ENCODE data around the gene ARID1B. TPM values are rescaled to one million over a fixed set of nuclear protein-coding genes. Genes with fewer than 3 reads are reported as not detected.

The ARID1B gene
- total and polyA plus RNA-seq, 10 donors: 17.7 to 223 (median 141) TPM

- TF ChIP-seq POLR2A (IDR thresholded peaks at IDR 0.05) (no peak), CTCF (IDR thresholded peaks at IDR 0.05 in 8 of 11, conservative IDR thresholded peaks at IDR 0.05 in 3 of 11) (no peak), POLR2AphosphoS5 (IDR thresholded peaks at IDR 0.05) (no peak)
- intact Hi-C loops (cut with DNase I; ENCODE audit: low total_unique reads): no loop called here
- Histone ChIP-seq H3K9me3 (no peaks in the 10 kb centered on the region), H3K27ac (no peak overlapping the region), H3K36me3 (peaks cover 0 to 36% (median 2%) of the 10 kb centered on the region in 6 donors), H3K4me3 (no peak overlapping the region), H3K4me1 (peaks cover 0 to 24% (median 0%) of the 10 kb centered on the region in 6 donors), H3K27me3 (replicated peaks in 1 of 7) (no peaks in the 10 kb centered on the region)
- WGBS, 5 donors: 74 to 85% (median 82%) methylated on average over 6 of the region's 6 CpGs
- DNase-seq: no peak
These were observed 330.9 kb downstream of the ARID1B start for GRCh38 chr6:157107915-157108651.

GRCh38 chr6:157108923-157109322 lies 331.7 kb downstream of the ARID1B start:
- intact Hi-C loops (cut with DNase I; ENCODE audit: low total_unique reads): no loop called here

GRCh38 chr6:157110607-157111006 lies 333.4 kb downstream of the ARID1B start:
- Histone ChIP-seq H3K4me1 (peaks cover 0 to 12% (median 0%) of the 10 kb centered on the region in 6 donors), H3K27ac (no peak overlapping the region), H3K36me3 (peaks cover 0 to 54% (median 2%) of the 10 kb centered on the region in 6 donors), H3K4me3 (no peak overlapping the region), H3K9me3 (no peaks in the 10 kb centered on the region), H3K27me3 (replicated peaks in 1 of 7) (no peaks in the 10 kb centered on the region)
- no peak for DNase-seq
- intact Hi-C loops (cut with DNase I; ENCODE audit: low total_unique reads): no loop called here
- TF ChIP-seq CTCF (IDR thresholded peaks at IDR 0.05 in 8 of 11, conservative IDR thresholded peaks at IDR 0.05 in 3 of 11) (no peak), POLR2A (IDR thresholded peaks at IDR 0.05) (no peak), POLR2AphosphoS5 (IDR thresholded peaks at IDR 0.05) (no peak)
- 94 to 98% (median 94%) methylated on average over 5 of the region's 5 CpGs for WGBS, 5 donors

More at GRCh38 chr6:157108923-157109322, 331.7 kb downstream of the ARID1B start:
- H3K4me3 ChIP-seq: no peak overlapping the region
- TF ChIP-seq CTCF (IDR thresholded peaks at IDR 0.05 in 8 of 11, conservative IDR thresholded peaks at IDR 0.05 in 3 of 11): no peak
- TF ChIP-seq POLR2AphosphoS5 (IDR thresholded peaks at IDR 0.05): no peak
- TF ChIP-seq POLR2A (IDR thresholded peaks at IDR 0.05): no peak
- WGBS, 5 donors: 93 to 98% (median 96%) methylated on average over 7 of the region's 7 CpGs
- H3K4me1 ChIP-seq: peaks cover 0 to 24% (median 0%) of the 10 kb centered on the region in 6 donors
- no peaks in the 10 kb centered on the region for H3K9me3 ChIP-seq
- H3K36me3 ChIP-seq: peaks cover 0 to 41% (median 2%) of the 10 kb centered on the region in 6 donors
- H3K27me3 ChIP-seq (replicated peaks in 1 of 7): no peaks in the 10 kb centered on the region
- no peak overlapping the region for H3K27ac ChIP-seq
- DNase-seq: no peak

GRCh38 chr6:157113389-157113788 lies 336.2 kb downstream of the ARID1B start:
- TF ChIP-seq POLR2AphosphoS5 (IDR thresholded peaks at IDR 0.05): no peak
- TF ChIP-seq POLR2A (IDR thresholded peaks at IDR 0.05): no peak
- no peak for TF ChIP-seq CTCF (IDR thresholded peaks at IDR 0.05 in 8 of 11, conservative IDR thresholded peaks at IDR 0.05 in 3 of 11)

More at GRCh38 chr6:157113389-157113788, 336.2 kb downstream of the ARID1B start:
- Histone ChIP-seq H3K4me3 (no peak overlapping the region), H3K27ac (no peak overlapping the region), H3K36me3 (peaks cover 0 to 60% (median 2%) of the 10 kb centered on the region in 6 donors), H3K4me1 (peaks cover 0 to 2% (median 0%) of the 10 kb centered on the region in 6 donors), H3K9me3 (no peaks in the 10 kb centered on the region), H3K27me3 (replicated peaks in 1 of 7) (no peaks in the 10 kb centered on the region)
- DNase-seq: no peak
- intact Hi-C loops (cut with DNase I; ENCODE audit: low total_unique reads): no loop called here
- WGBS, 5 donors: 95 to 99% (median 97%) methylated on average over 4 of the region's 4 CpGs
